ENCODE data around the gene PLA2G3. TPM values are rescaled to one million over a fixed set of nuclear protein-coding genes. Genes with fewer than 3 reads are reported as not detected.

Gene PLA2G3
- total RNA-seq, 1 donor from 2014 or later: 6.1 TPM

- no peaks in the 10 kb centered on the region for H3K27me3 ChIP-seq
- H3K4me3 ChIP-seq: no peak overlapping the region
- H3K9me3 ChIP-seq: no peaks in the 10 kb centered on the region
- DNase-seq (ENCODE audit: extremely low spot score in 2 of 2): no peak
- no peaks in the 10 kb centered on the region for H3K36me3 ChIP-seq
- H3K4me1 ChIP-seq: peaks cover 11% of the 10 kb centered on the region
- intact Hi-C loops (cut with DNase I): no loop called here
- H3K27ac ChIP-seq: no peak overlapping the region
- TF ChIP-seq POLR2AphosphoS5 (IDR thresholded peaks at IDR 0.05; ENCODE audit: insufficient read depth in 1 of 2, low read depth in 1 of 2): no peak
- no peak for TF ChIP-seq POLR2A (IDR thresholded peaks at IDR 0.05)
- no peak for TF ChIP-seq CTCF (IDR thresholded peaks at IDR 0.05)
Observed at GRCh38 chr22:31127181-31127772, 13.0 kb downstream of the PLA2G3 start.

- H3K36me3 ChIP-seq: no peaks in the 10 kb centered on the region
- TF ChIP-seq CTCF (IDR thresholded peaks at IDR 0.05) (no peak), POLR2A (IDR thresholded peaks at IDR 0.05) (no peak)
- intact Hi-C loops (cut with DNase I): no loop called here
- no peak for DNase-seq (ENCODE audit: extremely low spot score in 2 of 2)
- peaks cover 14% of the 10 kb centered on the region for H3K4me1 ChIP-seq
- no peak overlapping the region for H3K27ac ChIP-seq
- H3K27me3 ChIP-seq: no peaks in the 10 kb centered on the region
- no peak overlapping the region for H3K4me3 ChIP-seq
- H3K9me3 ChIP-seq: no peaks in the 10 kb centered on the region
Observed at GRCh38 chr22:31126869-31127175, 13.5 kb downstream of the PLA2G3 start.

- Histone ChIP-seq H3K4me1 (peaks cover 14% of the 10 kb centered on the region), H3K4me3 (no peak overlapping the region), H3K27ac (no peak overlapping the region), H3K9me3 (no peaks in the 10 kb centered on the region), H3K27me3 (no peaks in the 10 kb centered on the region), H3K36me3 (no peaks in the 10 kb centered on the region)
- TF ChIP-seq POLR2AphosphoS5 (IDR thresholded peaks at IDR 0.05; ENCODE audit: insufficient read depth in 1 of 2, low read depth in 1 of 2): no peak
- TF ChIP-seq POLR2A (IDR thresholded peaks at IDR 0.05): no peak
- no peak for TF ChIP-seq CTCF (IDR thresholded peaks at IDR 0.05)
- intact Hi-C loops (cut with DNase I): no loop called here
- no peak for DNase-seq (ENCODE audit: extremely low spot score in 2 of 2)
Observed at GRCh38 chr22:31126128-31126868, 14.0 kb downstream of the PLA2G3 start.

- H3K4me1 ChIP-seq: peaks cover 14% of the 10 kb centered on the region
- no peaks in the 10 kb centered on the region for H3K9me3 ChIP-seq
- TF ChIP-seq POLR2A (IDR thresholded peaks at IDR 0.05) (no peak), POLR2AphosphoS5 (IDR thresholded peaks at IDR 0.05; ENCODE audit: insufficient read depth in 1 of 2, low read depth in 1 of 2) (no peak), CTCF (IDR thresholded peaks at IDR 0.05) (no peak)
- intact Hi-C loops (cut with DNase I): no loop called here
- H3K27ac ChIP-seq: no peak overlapping the region
- no peak for DNase-seq (ENCODE audit: extremely low spot score in 2 of 2)
- no peaks in the 10 kb centered on the region for H3K27me3 ChIP-seq
- H3K4me3 ChIP-seq: no peak overlapping the region
- H3K36me3 ChIP-seq: no peaks in the 10 kb centered on the region
Observed at GRCh38 chr22:31125521-31126117, 14.7 kb downstream of the PLA2G3 start.

Measured in vagina (tissue), 2 donors.